Measurements from ENCODE around the gene NXNL1.
"Not testable (repeated sequence)": the region's sequence is repeated elsewhere in the genome, so short reads cannot be mapped to it uniquely, and the experiment has no call there.

The NXNL1 gene

DNA sequence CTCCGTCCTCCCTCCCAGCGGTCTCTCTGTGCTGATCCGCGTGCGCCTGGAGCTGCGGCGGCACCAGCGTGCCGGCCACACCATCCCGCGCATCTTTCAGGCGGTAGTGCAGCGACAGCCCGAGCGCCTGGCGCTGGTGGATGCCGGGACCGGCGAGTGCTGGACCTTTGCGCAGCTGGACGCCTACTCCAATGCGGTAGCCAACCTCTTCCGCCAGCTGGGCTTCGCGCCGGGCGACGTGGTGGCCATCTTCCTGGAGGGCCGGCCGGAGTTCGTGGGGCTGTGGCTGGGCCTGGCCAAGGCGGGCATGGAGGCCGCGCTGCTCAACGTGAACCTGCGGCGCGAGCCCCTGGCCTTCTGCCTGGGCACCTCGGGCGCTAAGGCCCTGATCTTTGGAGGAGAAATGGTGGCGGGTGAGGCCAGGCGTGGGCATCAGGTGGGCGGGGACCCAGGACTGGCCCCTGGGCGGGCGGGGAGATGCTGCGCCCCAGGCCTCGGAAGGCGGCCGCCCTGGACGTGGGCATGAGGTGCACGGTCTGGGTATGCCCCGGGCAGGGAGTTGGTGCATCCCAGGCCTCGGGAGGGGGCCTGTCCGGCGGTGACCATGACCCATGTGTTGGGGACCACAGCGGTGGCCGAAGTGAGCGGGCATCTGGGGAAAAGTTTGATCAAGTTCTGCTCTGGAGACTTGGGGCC is 26.0 kb upstream of the NXNL1 start:
- no peak for ATAC-seq
- DNase-seq = no peak

DNA sequence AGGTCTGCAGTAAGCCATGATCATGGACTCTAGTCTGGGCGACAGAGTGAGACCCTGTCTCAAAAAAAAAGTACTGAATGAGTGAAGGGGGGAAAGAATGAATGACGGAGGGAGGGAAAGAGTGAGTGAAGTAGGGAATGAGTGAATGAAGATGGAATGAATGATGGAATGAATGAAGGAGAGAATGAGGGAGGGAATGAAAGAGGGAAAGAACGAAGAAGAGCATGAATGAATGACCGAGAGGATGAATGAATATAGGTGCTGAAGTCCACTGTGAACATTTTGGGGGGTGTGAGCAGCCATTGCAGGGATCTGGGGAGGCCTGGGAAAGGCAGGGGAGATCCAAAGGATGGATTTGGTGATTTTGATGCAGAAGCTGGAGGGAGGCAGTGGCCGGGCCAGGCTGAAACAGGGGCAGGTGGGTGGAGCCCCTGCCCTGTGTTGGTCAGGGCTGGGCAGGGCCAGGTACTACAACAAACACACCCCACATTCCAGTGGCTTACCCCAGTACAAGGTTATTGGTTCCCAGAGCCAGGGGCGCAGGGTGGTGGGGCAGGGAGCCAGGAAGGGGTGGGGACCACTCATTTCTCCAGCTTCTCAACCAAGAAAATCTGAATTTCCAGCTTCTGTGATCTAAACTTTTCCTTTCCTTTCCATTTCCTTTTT is 23.9 kb upstream of the NXNL1 start:
- DNase-seq = no peak
- ATAC-seq = no peak

DNA sequence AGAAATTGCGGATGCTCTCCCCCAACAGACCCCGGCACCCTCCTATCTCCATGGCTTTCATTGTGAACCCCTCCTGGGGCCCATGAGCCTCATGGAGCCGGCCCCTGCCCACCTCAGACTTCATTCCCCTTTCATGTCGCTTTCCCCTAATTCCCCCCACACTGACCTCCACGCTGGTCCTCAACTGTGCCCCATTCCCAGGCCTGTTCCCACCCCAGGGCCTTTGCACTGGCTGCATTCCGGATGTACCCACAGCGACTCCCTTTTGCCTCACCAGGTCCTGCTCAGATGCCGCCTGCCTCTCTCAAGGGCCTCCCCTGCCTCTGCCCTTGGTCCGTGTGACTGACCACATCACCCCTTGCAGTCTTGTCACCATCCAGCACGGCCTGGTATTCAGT is 22.9 kb upstream of the NXNL1 start:
- no peak for ATAC-seq

DNA sequence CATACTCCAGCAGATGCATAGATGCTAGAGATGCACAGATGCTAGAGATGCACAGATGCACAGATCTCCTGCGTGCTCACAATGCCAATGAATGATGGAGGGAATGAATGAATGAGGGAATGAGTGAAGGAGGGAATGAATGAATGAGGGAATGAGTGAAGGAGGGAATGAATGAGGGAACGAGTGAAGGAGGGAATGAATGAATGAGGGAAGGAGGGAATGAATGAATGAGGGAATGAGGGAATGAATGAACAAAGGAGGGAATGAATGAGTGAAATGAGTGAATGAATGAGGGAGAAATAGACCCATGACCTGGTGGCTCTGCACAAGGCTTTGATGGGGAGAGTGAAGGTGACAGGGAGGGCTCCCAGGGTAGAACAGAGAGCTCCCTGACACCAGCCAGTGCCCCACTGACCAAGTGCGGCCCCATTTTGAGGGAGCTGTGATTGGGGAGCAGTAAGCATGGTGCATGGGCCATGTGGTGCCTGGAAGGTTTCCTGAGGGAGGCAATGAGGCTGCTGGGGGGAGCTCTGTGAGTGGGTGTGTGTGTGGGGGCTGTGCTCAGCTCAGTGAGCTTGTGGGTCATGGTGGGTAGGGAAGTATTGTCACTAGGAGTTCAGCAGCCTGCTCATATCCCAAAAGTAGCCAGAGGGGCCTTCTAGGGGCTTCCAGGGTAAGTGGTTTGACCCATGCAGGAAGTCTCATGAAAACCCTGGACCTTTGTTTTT is 22.3 kb upstream of the NXNL1 start:
- no peak for ATAC-seq
- no peak for DNase-seq

More for the DNA sequence above, 22.9 kb upstream of the NXNL1 start:
- DNase-seq = no peak

DNA sequence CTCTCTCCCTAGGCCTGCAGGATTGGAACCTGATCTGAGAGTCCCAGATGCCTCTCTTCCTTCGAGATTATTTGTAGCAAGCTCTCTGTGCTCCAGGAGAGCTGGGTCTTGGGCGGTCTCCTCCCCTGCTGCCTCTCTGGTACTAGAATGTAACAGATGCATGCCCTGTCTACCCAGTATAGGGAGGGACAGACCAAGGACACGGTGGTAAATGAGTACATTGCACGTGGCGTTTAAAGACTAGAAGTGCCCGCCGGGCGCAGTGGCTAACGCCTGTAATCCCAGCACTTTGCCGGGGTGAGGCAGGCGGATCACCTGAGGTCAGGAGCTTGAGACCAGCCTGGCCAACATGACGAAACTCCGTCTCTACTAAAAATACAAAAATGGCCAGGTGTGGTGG is 21.3 kb upstream of the NXNL1 start:
- DNase-seq (no peak), ATAC-seq (no peak)

DNA sequence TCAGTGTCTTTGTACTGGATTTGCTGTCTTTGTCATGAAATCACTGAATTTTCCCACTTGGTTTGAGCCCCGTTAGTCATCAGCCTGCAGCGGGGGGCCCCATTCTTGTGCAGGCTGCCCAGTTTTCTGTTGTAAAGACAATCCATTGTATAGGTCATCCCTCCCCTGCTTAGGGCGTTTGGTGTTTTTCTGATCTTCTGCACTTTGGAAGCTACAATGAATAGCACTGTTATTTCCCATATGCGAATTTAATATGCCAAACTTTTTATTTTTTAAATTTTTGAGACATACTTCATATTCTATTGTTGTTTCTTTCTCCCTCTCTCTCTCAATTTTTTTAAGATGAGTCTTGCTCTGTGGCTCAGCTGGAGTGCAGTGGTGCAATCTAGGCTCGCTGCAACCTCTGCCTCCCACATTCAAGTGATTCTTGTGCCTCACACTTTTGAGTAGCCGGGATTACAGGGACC is 18.6 kb upstream of the NXNL1 start:
- ATAC-seq (no peak), DNase-seq (no peak)

DNA sequence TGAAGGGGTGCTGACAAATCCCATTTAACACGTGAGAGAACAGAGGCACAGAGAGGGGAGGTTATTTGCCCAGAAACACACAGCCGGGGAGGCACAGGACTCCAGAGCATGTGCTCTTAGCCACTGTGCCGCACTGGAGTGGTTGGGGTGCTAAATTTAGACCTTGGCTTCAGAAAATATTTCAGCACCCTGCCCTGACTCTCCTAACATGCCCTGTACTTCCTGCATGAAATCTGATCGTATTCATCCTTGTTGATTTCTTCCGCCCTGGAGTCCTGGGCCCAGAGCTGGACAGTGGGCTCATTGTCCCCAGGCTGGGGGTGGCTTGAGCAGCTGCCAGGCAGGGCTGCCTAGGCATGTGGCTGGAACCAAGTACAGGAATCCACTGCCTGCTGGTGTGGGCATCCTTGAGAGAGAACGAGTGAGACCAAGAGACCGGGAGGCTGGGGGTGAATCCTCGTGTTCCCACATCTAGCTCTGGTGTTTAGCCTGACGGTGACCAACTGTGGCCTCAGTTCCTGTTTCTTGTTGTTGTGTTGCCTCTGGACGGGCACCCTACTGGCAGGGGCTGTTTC is 14.9 kb upstream of the NXNL1 start:
- ATAC-seq (no peak), DNase-seq (no peak)

DNA sequence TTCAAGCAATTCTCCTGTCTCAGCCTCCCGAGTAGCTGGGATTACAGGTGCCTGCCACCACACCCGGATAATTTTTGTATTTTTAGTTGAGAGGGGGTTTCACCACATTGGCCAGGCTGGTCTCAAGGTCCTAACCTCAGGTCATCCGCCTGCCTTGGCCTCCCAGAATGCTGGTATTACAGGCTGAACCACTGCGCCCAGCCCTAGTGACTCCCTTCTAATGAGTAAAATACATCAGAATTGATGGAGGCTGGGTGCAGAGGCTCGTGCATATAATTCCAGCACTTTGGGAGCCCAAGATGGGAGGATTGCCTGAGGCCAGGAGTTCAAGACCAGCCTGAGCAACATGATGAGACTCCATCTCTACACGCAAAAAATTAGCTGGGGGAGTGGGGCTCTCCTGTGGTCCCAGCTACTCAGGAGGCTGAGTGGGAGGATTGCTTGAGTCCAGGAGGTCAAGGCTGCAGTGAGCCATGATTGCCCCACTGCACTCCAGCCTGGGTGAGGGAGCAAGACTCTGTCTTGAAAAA is 14.3 kb upstream of the NXNL1 start:
- not testable (repeated sequence) for DNase-seq, ATAC-seq

DNA sequence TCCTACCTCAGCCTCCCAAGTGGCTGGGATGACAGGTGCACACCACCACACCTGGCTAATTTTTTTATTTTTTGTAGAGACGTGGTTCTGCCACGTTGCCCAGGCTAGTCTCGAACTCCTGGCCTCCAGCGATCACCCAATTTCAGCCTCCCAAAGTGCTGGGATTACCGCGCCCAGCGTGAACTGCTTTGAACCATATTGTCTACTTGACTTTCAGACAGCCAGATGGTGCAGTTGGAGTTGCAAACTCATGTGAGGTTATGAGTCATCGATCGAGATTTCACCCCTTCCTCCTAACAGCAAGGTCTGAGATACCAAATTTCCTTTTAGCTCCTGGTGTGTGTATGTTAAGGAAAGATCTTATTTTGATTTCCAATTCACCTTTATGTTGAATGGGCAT is 12.3 kb upstream of the NXNL1 start:
- no peak for DNase-seq
- ATAC-seq = no peak

DNA sequence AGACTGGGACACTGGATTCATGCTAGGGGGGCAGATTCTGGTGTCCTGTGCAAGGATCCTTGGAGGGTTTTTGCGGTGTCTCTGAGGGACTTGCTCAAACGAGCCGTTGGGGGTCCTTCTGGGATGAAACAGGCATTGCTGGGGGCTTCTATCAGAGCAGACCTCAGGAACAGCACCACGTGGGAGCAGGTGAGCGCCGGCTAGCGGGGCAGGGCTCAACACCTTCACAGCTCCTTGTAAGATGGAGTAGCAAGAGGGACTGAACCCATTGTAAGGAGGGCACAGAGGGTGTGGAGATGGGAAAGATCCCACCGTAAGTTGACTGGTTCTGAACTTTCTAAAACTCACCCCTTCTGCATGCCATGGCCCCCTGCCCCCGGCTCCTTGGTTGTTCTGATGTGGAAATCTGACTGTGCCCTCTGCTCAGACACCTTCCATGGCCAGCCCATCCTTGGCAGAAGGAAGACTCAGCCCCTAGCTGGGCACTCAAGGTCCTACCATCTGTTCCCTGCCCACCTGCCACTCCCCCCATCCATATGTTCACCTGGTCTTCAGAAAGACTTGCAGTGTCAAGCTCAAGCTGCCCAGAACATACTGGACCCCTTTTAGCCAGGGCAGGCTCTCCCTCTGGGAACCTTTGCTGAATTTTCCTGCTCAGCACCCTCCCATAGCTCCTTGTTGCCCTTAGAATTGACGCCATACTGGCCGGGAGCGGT is 10.8 kb upstream of the NXNL1 start:
- ATAC-seq (no peak), DNase-seq (no peak)

DNA sequence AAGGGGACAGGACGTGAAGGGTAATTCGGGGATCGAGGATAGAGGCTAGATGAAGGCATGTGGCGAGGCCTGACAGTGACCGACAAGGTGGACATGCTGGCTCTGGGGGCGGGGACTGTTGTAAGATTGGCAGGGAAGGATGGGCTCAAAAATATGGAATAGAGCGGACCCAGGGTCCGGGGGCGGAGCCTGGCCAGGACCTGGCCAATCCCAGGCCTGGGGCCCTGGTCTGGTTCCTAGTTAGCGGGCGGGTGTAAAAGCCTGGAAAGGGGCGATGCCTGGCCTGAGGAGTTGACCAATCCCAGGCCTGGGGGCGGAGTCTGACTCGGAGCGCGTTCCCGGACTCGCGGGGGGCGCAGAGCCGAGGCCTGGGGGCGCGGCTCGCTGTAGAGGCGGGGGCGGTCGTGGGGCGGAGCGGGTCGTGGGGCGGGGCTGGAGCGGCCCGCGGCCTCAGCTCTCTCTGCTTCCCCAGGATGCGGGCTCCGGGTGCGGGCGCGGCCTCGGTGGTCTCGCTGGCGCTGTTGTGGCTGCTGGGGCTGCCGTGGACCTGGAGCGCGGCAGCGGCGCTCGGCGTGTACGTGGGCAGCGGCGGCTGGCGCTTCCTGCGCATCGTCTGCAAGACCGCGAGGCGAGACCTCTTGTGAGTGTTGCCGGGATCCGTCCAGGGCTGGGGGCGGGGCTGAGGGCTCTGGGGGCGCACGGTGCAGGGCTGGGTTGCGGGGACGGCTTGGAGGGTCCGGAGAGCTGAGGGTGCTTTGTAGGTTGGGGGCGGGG is 9.5 kb upstream of the NXNL1 start, which contains the start of gene SLC27A1:
Gene SLC27A1, plus strand, starts transcription at position 457 of the 774 bp plus-strand sequence. Its CDS starts 17 bp downstream, at position 474.
- ATAC-seq = peak; percentile 86
- peak; percentile 94 for DNase-seq

DNA sequence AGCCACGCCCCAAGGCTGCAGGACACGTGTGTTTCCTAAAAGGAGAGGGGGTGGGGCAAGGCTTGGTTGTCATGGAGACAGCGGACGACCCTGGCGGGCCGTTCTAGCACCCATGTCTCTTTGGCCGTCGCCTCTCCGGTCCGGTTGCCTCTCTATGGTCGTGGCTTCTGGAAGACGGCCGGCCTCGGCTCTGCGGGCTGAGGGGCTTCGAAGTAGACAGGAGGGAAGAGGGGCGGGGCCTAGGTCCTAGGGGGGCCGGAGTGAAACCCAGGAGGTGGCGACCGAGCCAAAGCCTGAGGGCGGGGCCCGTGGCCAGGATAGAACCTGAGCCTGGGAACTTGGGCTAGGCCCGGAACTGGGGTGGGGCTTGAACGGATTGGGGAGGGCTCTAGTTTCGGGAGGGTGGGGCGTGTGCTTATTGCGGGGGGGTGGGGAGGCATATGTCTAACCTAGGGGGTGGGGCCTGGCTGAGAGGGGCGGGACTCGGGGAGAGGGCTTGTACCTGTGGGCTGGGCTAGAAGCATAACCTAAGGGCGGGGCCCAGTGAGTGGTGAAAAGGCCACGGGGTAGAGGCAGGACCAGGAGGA is 8.8 kb upstream of the NXNL1 start:
- ATAC-seq = peak; percentile 86
- peak; percentile 87 for DNase-seq

DNA sequence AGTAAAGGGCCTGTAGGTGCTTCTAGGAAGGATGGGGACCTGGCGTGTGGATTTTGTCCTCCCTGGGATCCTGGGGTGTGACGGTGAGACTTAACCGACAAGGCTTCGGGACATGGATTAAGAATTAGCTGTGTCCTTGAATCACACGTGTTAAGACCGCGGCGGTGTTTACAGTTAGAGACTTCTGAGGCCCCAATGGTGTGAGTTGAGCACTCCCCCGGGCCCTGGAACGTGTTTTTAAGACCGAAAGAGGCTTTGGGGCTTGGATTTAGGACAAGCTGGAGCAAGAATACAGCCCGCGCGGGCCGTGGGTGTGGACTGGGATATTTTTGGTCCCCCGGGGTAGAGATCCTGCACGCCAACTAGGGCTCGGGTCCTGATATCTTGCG is 8.4 kb upstream of the NXNL1 start:
- ATAC-seq = no peak

DNA sequence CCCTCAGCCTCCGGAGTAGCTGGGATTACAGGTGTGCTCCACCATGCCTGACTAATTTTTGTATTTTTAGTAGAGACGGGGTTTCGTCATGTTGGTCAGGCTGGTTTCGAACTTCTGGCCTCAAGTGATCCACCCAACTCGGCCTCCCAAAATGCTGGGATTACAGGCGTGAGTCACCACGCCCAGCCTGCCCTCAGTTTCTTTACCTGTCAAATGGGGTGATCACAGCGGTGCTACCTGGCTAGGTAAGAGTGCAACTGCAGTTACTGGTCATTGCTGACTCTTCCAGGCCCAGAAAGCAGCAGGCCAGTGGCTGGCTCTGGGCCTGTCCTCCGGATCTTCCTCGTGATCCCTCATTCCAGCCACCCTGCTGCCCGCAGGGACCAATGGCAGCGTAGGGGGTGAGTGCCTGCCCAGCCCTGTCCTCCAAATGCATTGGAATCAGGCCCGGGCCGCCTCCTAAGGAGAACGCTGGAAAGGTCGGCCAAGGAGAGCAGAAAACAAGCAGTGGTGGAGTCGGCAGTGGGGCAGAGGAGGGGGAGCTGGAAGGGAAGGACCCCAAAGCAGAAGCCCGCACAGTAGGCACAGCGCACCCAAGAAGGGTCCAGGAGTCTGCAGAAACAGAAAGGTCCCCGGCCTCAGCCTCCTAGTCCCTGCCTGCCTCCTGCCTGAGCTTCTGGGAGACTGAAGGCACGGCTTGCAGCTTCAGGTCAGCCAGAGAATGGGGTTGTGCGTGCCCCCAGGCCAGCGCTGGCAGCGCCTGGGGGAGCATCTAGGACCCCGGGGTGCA is 7.8 kb upstream of the NXNL1 start:
- ATAC-seq (no peak), DNase-seq (no peak)

More for the DNA sequence above, 8.4 kb upstream of the NXNL1 start:
- DNase-seq = no peak

DNA sequence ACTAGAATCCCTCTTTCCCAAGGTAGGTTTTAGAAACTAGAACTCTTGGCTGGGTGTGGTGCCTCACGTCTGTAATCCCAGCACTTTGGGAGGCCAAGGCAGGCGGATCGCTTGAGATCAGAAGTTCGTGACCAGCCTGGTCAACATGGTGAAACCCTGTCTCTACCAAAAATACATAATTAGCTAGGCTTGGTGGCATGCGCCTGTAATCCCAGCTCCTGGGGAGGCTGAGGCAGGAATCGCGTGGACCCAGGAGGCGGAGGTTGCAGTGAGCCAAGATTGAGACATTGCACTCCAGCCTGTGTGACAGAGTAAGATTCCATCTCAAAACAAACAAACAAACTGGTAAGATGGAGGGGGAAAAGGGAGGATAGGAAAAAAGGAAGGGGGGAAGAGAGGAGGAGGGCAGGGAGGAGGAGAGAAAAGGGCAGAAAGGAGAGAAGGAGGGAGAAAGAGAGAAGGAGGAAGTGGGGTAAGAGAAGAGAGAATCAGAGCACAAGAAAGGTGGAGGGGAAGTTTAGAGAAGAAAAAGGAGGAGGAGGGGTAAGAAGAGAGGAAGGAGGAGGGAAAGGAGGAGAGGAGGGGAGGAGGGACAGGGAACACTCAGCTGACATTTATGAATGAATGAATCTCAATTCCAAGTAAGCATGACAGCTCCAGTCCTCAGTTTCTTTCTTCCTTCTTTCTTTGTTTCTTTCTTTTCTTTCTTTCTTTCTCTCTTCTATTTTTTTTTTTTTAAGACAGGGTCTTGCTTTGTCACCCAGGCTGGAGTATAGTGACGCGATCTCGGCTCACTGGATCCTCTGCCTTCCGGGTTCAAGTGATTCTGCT is 7.0 kb upstream of the NXNL1 start:
- DNase-seq (no peak), ATAC-seq (no peak)

DNA sequence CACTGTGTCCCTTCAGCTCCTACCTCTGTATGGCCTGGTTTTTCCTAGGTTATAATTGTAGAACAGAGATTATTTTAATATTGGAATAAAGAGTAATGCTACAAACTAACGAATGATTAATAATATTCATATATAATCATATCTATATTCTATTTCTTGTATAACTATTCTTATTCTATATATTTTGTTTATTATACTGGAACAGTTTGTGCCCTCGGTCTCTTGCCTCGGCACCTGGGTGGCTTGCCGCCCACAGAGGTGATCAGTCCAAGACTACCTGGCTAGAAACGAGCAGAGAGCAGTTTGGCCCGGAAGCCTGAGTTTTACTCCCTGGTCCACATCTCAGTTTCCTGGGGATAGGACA is 5.7 kb upstream of the NXNL1 start:
- ATAC-seq = no peak

DNA sequence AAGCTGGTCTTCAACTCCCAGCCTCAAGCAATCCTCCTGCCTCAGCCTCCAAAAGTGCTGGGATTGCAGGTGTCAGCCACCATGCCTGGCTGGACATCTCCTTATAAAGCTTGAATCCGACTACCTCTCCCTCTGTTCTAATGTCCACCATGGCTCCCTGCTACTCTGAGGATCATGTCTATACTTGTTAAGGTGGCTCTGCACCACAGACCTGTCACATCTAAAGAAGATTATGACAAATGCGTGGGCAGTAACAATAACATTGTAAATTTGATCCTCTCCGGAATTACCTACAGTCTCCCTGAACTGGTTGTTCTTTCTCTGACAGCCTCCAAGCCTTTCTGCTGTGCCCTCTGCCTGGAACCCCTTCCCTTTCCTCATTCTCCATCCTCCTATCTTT is 1.8 kb downstream of the NXNL1 start:
- no peak for ATAC-seq
- no peak for DNase-seq

More for the DNA sequence above, 5.7 kb upstream of the NXNL1 start:
- DNase-seq = no peak

DNA sequence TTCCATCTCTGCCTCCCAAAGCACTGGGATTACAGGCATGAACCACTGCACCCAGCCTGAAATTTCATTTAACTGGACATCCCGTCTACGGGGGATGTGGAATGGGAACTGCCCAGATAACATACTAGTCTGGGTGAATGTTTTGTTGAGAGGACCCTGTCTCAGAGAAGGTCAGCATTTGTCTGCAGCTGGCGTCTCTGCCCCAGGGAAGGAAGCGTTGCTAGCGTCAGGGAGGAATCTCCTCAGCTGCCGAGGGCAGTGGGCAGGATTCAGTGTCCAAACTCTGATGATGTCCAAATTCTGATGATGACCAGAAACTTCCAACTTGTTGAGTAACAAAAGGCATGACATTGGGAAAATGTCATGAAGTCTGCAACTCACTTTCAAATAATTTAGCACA is 3.1 kb downstream of the NXNL1 start:
- ATAC-seq (no peak), DNase-seq (no peak)

DNA sequence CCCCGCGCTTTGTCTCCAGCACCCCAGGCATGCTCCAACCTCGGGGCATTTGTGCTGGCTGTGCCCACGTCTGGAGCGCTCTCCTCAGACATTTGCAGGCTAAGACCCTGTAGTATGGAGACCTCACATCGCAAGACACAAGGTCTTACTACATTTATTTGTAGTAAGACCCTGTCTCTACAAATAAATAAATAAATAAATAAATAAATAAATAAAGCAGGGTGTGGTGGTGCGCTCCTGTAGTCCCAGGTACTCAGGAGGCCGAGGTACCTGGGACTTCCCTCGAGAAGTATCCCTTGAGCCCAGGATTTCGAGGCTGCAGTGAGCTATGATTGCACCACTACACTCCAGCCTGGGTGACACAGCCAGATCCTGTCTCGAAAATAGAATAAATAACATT is 4.6 kb downstream of the NXNL1 start:
- no peak for DNase-seq
- ATAC-seq = no peak

Data from stimulated activated naive CD8-positive, alpha-beta T cell treated with anti-CD3 and anti-CD28 coated beads, Interleukin-15, Interleukin-2, amounts not matched to agents 100 U/mL and 50 U/mL, for 24 hours (primary cell).